ENCODE measurements around the gene DENND1B.

DENND1B gene, protein sequence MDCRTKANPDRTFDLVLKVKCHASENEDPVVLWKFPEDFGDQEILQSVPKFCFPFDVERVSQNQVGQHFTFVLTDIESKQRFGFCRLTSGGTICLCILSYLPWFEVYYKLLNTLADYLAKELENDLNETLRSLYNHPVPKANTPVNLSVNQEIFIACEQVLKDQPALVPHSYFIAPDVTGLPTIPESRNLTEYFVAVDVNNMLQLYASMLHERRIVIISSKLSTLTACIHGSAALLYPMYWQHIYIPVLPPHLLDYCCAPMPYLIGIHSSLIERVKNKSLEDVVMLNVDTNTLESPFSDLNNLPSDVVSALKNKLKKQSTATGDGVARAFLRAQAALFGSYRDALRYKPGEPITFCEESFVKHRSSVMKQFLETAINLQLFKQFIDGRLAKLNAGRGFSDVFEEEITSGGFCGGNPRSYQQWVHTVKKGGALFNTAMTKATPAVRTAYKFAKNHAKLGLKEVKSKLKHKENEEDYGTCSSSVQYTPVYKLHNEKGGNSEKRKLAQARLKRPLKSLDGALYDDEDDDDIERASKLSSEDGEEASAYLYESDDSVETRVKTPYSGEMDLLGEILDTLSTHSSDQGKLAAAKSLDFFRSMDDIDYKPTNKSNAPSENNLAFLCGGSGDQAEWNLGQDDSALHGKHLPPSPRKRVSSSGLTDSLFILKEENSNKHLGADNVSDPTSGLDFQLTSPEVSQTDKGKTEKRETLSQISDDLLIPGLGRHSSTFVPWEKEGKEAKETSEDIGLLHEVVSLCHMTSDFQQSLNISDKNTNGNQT

DNA sequence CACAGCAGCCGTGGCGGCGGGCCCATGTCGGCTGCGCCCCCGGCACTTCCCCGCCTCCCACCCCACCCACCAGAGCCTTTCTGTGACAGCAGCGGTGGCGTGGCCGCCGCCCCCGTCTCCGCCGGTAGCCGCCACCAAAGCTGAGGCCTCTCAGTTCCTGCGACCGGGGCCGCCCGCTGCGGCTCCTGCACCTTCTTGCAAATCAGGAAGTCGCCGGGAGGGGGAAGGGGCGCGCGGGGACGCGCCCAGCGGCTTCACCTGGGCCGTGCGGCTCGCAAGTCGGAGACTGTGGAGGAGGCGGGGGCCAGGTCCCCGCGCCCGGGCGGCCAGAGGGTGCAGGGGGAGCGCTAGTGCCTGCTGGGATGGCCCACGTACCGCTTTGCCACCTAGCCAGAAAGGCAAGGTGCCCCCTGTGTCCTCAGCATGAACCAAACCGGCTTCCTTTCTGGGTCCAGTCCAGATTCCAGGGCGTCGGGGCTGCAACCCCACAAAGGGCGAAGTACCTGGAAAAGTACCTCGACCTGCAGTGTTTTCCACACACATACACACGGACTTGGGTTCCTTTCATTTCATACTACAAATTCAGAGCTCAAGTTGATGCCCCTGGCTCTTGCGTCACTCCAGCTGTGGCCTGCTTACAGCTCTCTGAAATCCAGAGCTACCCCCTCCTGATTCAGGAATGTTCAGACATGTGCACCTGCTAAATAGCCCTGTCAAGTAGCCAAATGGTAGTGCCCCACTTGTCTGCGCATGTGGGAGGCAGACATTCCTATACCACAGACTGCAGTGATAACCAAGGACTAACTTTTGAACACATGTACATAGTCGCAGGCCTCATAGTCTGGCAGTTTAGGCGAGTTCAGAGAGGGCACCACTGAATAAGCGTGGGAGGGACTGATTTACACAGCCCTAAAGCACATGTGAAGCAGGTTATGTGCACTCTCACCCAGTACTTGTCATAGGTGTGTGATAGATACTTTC lies at the start of gene DENND1B:
Gene DENND1B, minus strand, starts transcription at position 199 of the 981 bp plus-strand sequence. CDS start 325 bp downstream, outside the sequence.
- DNase-seq (ENCODE audit: low spot score) (no peak), FAIRE-seq (no peak)

DNA sequence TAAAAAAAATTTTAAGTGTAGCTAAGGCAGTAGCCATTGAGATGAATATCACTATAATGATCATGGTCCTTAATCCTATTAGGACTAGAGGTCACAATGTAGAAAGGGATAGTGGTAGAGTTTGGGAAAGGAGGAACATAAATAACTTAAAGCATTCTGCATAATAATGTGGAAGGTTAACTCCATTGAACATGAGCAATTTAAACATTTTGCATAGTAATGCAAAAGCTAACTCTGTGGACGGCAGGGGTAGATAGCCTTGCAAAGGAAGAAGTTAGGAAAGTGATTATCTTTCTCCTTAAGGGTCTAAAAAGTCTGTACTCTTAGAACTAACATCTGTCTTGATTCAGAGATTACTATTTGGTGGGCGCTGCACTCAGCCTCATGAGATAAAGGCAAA lies 39.0 kb upstream of the DENND1B start:
- DNase-seq (ENCODE audit: low spot score): no peak
- FAIRE-seq: no peak

DNA sequence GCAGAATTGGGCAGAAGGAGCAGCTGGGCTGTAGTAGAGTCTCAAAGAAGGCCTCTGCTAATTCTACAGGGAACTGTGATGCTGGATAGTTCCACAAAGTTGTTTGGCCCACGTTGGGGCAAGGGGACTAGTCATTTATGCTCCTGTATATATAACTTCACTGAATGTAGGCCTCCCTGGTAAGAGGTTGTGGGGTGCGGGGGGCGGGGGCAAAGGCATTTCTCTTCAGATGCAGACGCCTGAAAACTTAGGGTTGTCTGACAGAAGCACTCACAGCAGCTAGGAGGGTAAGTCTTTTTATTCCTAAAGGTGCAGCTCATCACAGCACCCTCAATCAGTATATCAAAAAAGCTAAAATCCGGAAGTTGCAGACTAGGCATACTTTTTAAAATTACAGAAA lies 38.5 kb upstream of the DENND1B start:
- no peak for FAIRE-seq
- DNase-seq (ENCODE audit: low spot score): no peak

DNA sequence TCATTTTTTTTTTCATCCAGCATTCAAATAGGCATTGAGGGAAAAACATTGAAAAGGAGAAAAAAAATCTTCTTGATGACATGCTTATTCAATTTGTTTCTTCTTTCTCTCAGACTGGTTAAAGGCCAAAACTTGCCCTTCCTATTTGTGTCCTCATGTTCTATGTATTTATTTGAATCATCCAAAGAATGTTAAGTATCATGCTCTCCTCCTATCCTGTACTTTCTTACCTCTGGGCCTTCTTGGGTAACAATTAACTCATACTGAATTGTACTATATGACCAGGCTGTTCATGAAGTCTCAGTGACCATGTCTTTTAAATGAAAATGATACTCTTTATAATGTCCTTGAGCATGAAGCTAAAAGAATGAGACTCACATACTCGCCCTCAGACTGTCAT lies 36.5 kb upstream of the DENND1B start:
- FAIRE-seq (no peak), DNase-seq (ENCODE audit: low spot score) (no peak)

GRCh38 chr1:197810812-197811211 lies 35.5 kb upstream of the DENND1B start:
- FAIRE-seq (no peak), DNase-seq (ENCODE audit: low spot score) (no peak)

GRCh38 chr1:197808880-197809279 lies 33.6 kb upstream of the DENND1B start:
- DNase-seq (ENCODE audit: low spot score) (no peak), FAIRE-seq (no peak)

DNA sequence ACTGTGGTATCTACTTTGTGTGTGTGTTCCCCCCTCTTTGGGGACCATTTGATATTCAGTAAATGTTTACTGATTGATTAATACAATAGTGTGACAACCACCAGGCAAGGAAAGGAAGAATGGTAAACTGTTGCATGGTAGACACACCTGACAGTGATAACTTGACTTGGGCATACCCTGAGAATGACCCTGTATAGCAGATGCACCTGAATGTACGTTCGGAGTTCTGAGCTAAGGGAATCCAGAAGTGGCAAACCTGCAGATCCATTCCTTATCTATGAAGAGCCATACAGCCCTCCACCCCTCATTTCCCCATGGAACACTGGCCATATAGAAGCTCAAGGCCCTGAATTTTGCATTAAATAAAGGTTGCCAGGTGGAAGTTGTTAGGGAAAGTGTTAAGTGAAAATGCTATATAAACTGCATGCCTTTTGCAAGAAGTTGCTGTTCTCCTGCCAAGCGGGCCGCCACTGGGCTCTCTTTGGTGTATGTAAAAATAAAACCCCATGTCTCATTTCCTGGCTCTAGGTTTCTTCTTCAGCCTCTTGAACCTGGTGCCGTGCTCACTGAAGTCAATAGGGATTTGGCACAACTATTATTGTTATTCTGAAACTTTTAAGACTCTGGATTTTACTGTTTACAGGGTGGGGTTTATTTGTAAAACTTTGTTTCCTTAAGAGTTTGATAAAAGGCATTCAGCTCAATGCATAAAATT lies 32.6 kb upstream of the DENND1B start:
- no peak for FAIRE-seq
- DNase-seq (ENCODE audit: low spot score): no peak

DNA sequence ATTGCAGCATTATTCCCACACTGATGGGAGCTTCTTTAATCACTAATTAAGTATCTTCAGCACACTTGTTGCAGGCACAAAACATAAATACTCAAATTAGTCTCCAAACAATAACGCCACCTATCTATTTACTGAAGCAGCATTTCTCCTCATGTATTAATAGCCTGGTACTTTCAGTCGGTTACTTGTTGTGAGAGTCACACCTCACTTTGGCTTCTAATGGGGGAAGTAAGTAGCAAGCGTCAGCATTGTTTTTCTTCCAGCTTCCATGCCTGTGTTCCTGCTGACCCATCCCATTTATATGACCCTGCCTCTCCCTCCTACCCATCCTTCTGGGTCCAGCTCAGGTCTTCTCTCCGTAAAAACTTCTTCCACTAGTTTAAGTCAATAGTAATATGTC lies 31.9 kb upstream of the DENND1B start:
- DNase-seq (ENCODE audit: low spot score): no peak
- no peak for FAIRE-seq

DNA sequence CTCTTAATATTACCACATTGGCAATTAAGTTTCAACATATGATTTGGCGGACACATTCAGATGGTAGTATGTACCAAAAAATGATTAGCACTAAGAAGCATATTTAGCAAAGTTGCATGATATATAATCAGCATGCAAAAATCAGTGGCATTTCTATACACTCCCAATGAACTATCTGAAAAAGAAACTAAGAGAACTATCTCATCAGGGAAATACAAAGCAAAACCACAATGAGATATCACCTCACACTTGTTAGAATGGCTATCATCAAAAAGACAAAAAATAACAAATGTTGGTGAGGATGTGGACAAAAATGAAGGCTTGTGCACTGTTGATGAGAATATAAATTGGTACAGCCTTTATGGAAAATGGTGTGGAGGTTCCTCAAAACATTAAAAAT lies 31.4 kb upstream of the DENND1B start:
- FAIRE-seq: no peak
- no peak for DNase-seq (ENCODE audit: low spot score)

GRCh38 chr1:197801684-197802083 lies 26.4 kb upstream of the DENND1B start:
- no peak for DNase-seq (ENCODE audit: low spot score)
- no peak for FAIRE-seq

- DNase-seq (ENCODE audit: low spot score) (no peak), FAIRE-seq (no peak)
Measured at GRCh38 chr1:197801111-197801482, 25.8 kb upstream of the DENND1B start.

GRCh38 chr1:197800379-197801110 lies 25.3 kb upstream of the DENND1B start:
- FAIRE-seq (no peak), DNase-seq (ENCODE audit: low spot score) (no peak)

- no peak for FAIRE-seq
- peak; percentile 32 for DNase-seq (ENCODE audit: low spot score)
Measured at GRCh38 chr1:197799271-197799670, 24.0 kb upstream of the DENND1B start.

DNA sequence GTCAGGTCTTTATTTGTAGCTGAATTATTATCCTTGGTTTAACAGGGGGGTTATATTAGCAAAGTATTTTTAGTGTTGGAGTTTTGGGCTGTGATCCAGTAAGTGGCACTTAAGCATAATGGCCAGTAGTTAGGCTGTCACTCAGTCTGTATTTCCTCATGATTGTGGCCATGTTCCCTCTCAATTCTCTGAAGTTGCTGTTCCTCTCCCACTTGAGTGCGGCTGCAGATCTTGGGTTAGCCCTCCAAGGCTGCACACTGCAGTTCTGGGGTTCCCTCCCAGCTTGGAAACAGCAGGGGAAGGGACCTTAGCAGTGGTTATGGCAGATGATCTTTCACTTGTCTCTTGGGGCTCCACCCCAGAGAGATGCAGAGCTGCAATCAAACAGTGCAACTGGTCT lies 23.2 kb upstream of the DENND1B start:
- DNase-seq (ENCODE audit: low spot score) (no peak), FAIRE-seq (no peak)

DNA sequence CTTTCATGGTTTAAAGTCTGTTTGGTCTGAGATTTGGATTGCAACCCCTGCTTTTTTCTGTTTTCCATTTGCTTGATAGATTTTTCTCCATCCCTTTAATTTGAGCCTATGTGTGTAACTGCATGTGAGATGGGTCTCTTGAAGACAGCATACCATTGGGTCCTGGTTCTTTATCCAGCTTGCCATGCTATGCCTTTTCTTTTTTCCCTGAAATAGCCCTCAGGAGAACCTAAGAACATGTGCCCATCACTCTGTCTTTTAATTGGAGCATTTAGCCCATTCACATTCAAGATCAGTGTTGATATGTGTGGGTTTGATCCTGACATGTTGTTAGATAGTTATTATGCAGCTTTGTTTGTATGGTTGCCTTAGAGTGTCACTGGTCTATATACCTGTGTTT lies 21.7 kb upstream of the DENND1B start:
- no peak for FAIRE-seq
- DNase-seq (ENCODE audit: low spot score): no peak

DNA sequence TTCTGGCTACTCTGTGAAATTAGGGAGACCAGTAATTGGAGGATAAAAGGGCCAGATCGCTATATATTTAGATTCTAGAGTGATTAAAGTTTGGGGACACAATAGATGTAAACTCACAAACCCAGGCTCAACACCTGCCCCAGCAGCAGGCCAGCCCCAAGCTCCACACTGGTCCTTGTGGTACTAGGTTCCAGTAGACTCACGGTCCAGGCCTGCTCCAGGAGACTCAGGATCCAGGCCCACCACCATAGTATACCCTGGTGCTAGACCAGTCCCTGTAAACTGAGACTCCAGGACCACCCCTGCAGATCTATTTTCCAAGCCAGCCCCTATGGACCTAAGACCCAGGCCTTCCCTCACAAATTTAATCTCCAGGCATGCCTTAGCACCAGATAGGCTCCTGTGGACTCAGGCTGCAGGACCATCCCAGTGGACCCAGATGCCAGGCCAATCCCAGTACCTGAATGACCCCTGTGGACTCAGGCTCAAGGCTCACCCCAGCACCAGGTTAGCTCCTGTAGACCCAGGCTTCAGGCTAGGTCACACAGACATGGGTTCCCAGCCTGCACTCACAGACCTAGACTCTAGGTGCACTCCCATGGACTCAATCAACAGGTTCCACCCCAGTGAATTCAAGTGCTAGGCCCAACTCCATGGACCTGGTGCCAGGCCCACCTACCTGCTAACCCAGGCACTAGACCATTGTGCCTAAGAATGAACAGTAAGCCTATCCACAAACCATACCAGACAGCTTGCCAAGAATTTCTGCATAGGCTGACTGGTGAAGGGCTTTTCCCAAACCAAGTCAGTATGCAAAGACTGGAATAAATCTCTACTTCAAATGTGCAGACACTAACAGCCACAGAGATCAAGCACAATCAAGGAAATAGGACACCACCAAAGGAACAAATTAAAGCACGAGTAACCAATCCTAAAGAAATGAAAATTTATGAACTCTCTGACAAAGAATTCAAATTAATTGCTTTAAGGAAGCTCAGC lies 13.8 kb upstream of the DENND1B start:
- FAIRE-seq (no peak), DNase-seq (ENCODE audit: low spot score) (no peak)

- DNase-seq (ENCODE audit: low spot score) (no peak), FAIRE-seq (no peak)
Measured at GRCh38 chr1:197787623-197788536, 12.6 kb upstream of the DENND1B start.

DNA sequence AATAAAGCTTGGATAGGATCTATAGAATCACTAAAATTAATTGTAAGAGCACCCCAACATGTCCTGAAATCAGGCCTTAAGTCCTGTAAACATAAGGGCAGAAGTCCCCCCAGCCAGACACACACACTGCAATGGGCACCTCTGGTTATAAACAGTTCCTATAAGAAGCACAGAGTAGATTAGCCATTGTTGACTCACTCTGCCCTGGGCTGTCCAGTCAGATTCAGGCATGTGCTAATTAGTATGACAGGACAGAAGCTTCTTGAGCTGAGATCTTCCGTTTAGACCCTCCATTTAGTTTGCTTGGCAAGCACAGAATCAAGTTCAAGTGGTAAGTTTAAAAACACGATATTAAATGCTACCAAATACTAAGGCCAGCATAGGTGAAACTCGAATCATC lies 11.8 kb upstream of the DENND1B start:
- no peak for DNase-seq (ENCODE audit: low spot score)
- no peak for FAIRE-seq

Data from RCC 7860 (cell line).